Activated naive CD4-positive, alpha-beta T cell treated with anti-CD3 and anti-CD28 coated beads, Interleukin-2, amount 50 U/mL, for 24 hours (primary cell): ENCODE results near the gene LARGE1.

ENCODE experiments used
- H3K27ac Mint-ChIP-seq: one replicate; pipeline ENCODE4 v1.8.0; 2021; ENCODE audit warnings: mild to moderate bottlenecking, mixed read lengths
- H3K27me3 Mint-ChIP-seq: one replicate; pipeline ENCODE4 v1.8.0; 2021; ENCODE audit warnings: mixed read lengths
- H3K36me3 Mint-ChIP-seq: one replicate; pipeline ENCODE4 v1.8.0; 2021; ENCODE audit warnings: mixed read lengths
- H3K4me1 Mint-ChIP-seq: one replicate; pipeline ENCODE4 v1.8.0; 2021; ENCODE audit warnings: mixed read lengths
- H3K4me3 Mint-ChIP-seq: one replicate; pipeline ENCODE4 v1.8.0; 2021; ENCODE audit warnings: mild to moderate bottlenecking, mixed read lengths
- H3K9me3 Mint-ChIP-seq: one replicate; pipeline ENCODE4 v1.8.0; 2021; ENCODE audit warnings: mixed read lengths

Gene LARGE1

GRCh38 chr22:33741025-33741424 is 179.3 kb downstream of the LARGE1 start:
- Mint-ChIP-seq H3K36me3 (no peaks in the 10 kb centered on the region), H3K9me3 (peaks cover 6% of the 10 kb centered on the region), H3K4me1 (no peaks in the 10 kb centered on the region)

GRCh38 chr22:33739516-33739915 is 180.8 kb downstream of the LARGE1 start:
- H3K27me3 Mint-ChIP-seq, result no peaks in the 10 kb centered on the region
- peaks cover 6% of the 10 kb centered on the region for H3K9me3 Mint-ChIP-seq
- H3K36me3 Mint-ChIP-seq, result no peaks in the 10 kb centered on the region
- H3K27ac Mint-ChIP-seq, result no peak overlapping the region
- H3K4me3 Mint-ChIP-seq, result no peak overlapping the region
- H3K4me1 Mint-ChIP-seq, result no peaks in the 10 kb centered on the region

More at GRCh38 chr22:33741025-33741424, 179.3 kb downstream of the LARGE1 start:
- no peak overlapping the region for H3K27ac Mint-ChIP-seq
- no peak overlapping the region for H3K4me3 Mint-ChIP-seq
- no peaks in the 10 kb centered on the region for H3K27me3 Mint-ChIP-seq

GRCh38 chr22:33737662-33738061 is 182.6 kb downstream of the LARGE1 start:
- Mint-ChIP-seq H3K27me3 (no peaks in the 10 kb centered on the region), H3K27ac (no peak overlapping the region)

GRCh38 chr22:33735978-33736377 is 184.3 kb downstream of the LARGE1 start:
- Mint-ChIP-seq H3K27ac (no peak overlapping the region), H3K36me3 (no peaks in the 10 kb centered on the region), H3K9me3 (peaks cover 6% of the 10 kb centered on the region), H3K4me1 (no peaks in the 10 kb centered on the region), H3K4me3 (no peak overlapping the region), H3K27me3 (no peaks in the 10 kb centered on the region)

More at GRCh38 chr22:33737662-33738061, 182.6 kb downstream of the LARGE1 start:
- no peak overlapping the region for H3K4me3 Mint-ChIP-seq
- H3K9me3 Mint-ChIP-seq, result no peaks in the 10 kb centered on the region
- no peaks in the 10 kb centered on the region for H3K4me1 Mint-ChIP-seq
- no peaks in the 10 kb centered on the region for H3K36me3 Mint-ChIP-seq

GRCh38 chr22:33728847-33729246 is 191.4 kb downstream of the LARGE1 start:
- Mint-ChIP-seq H3K36me3 (no peaks in the 10 kb centered on the region), H3K27me3 (no peaks in the 10 kb centered on the region), H3K4me1 (no peaks in the 10 kb centered on the region), H3K27ac (no peak overlapping the region), H3K9me3 (peaks cover 6% of the 10 kb centered on the region), H3K4me3 (no peak overlapping the region)

- H3K4me1 Mint-ChIP-seq, result no peaks in the 10 kb centered on the region
- H3K27ac Mint-ChIP-seq, result no peak overlapping the region
- H3K36me3 Mint-ChIP-seq, result no peaks in the 10 kb centered on the region
These were observed 194.0 kb downstream of the LARGE1 start for GRCh38 chr22:33726294-33726734.

GRCh38 chr22:33723915-33724314 is 196.4 kb downstream of the LARGE1 start:
- Mint-ChIP-seq H3K4me3 (no peak overlapping the region), H3K27me3 (no peaks in the 10 kb centered on the region), H3K36me3 (no peaks in the 10 kb centered on the region), H3K4me1 (no peaks in the 10 kb centered on the region), H3K27ac (no peak overlapping the region), H3K9me3 (peaks cover 7% of the 10 kb centered on the region)

More at GRCh38 chr22:33726294-33726734, 194.0 kb downstream of the LARGE1 start:
- Mint-ChIP-seq H3K9me3 (peaks cover 3% of the 10 kb centered on the region), H3K27me3 (no peaks in the 10 kb centered on the region), H3K4me3 (no peak overlapping the region)

- no peaks in the 10 kb centered on the region for H3K27me3 Mint-ChIP-seq
- no peaks in the 10 kb centered on the region for H3K36me3 Mint-ChIP-seq
- no peak overlapping the region for H3K4me3 Mint-ChIP-seq
- no peaks in the 10 kb centered on the region for H3K4me1 Mint-ChIP-seq
- H3K9me3 Mint-ChIP-seq, result peaks cover 7% of the 10 kb centered on the region
- no peak overlapping the region for H3K27ac Mint-ChIP-seq
These were observed 197.5 kb downstream of the LARGE1 start for GRCh38 chr22:33722816-33723215.

- H3K4me1 Mint-ChIP-seq, result no peaks in the 10 kb centered on the region
- no peaks in the 10 kb centered on the region for H3K36me3 Mint-ChIP-seq
- H3K9me3 Mint-ChIP-seq, result peaks cover 7% of the 10 kb centered on the region
- H3K4me3 Mint-ChIP-seq, result no peak overlapping the region
- H3K27ac Mint-ChIP-seq, result no peak overlapping the region
- H3K27me3 Mint-ChIP-seq, result no peaks in the 10 kb centered on the region
These were observed 200.0 kb downstream of the LARGE1 start for GRCh38 chr22:33720166-33720878.

GRCh38 chr22:33717694-33718396 is 202.4 kb downstream of the LARGE1 start:
- no peak overlapping the region for H3K27ac Mint-ChIP-seq
- H3K4me1 Mint-ChIP-seq, result no peaks in the 10 kb centered on the region
- no peaks in the 10 kb centered on the region for H3K27me3 Mint-ChIP-seq
- peaks cover 7% of the 10 kb centered on the region for H3K9me3 Mint-ChIP-seq
- no peak overlapping the region for H3K4me3 Mint-ChIP-seq
- no peaks in the 10 kb centered on the region for H3K36me3 Mint-ChIP-seq

GRCh38 chr22:33715237-33715985 is 204.9 kb downstream of the LARGE1 start:
- Mint-ChIP-seq H3K36me3 (peaks cover 1% of the 10 kb centered on the region), H3K27ac (no peak overlapping the region), H3K27me3 (no peaks in the 10 kb centered on the region), H3K9me3 (peaks cover 5% of the 10 kb centered on the region), H3K4me3 (no peak overlapping the region), H3K4me1 (no peaks in the 10 kb centered on the region)

- Mint-ChIP-seq H3K9me3 (peaks cover 5% of the 10 kb centered on the region), H3K36me3 (peaks cover 1% of the 10 kb centered on the region)
These were observed 209.9 kb downstream of the LARGE1 start for GRCh38 chr22:33710326-33710725.

GRCh38 chr22:33707581-33707980 is 212.7 kb downstream of the LARGE1 start:
- H3K9me3 Mint-ChIP-seq, result peaks cover 15% of the 10 kb centered on the region
- no peaks in the 10 kb centered on the region for H3K27me3 Mint-ChIP-seq
- H3K36me3 Mint-ChIP-seq, result peaks cover 1% of the 10 kb centered on the region
- no peaks in the 10 kb centered on the region for H3K4me1 Mint-ChIP-seq
- no peak overlapping the region for H3K4me3 Mint-ChIP-seq
- no peak overlapping the region for H3K27ac Mint-ChIP-seq

More at GRCh38 chr22:33710326-33710725, 209.9 kb downstream of the LARGE1 start:
- no peak overlapping the region for H3K27ac Mint-ChIP-seq
- H3K4me3 Mint-ChIP-seq, result no peak overlapping the region
- H3K4me1 Mint-ChIP-seq, result no peaks in the 10 kb centered on the region
- no peaks in the 10 kb centered on the region for H3K27me3 Mint-ChIP-seq

GRCh38 chr22:33706100-33706499 is 214.2 kb downstream of the LARGE1 start:
- Mint-ChIP-seq H3K27ac (no peak overlapping the region), H3K4me3 (no peak overlapping the region), H3K9me3 (peaks cover 13% of the 10 kb centered on the region), H3K4me1 (no peaks in the 10 kb centered on the region), H3K36me3 (no peaks in the 10 kb centered on the region), H3K27me3 (no peaks in the 10 kb centered on the region)

- Mint-ChIP-seq H3K4me3 (no peak overlapping the region), H3K9me3 (peaks cover 13% of the 10 kb centered on the region), H3K4me1 (no peaks in the 10 kb centered on the region), H3K27me3 (no peaks in the 10 kb centered on the region), H3K27ac (no peak overlapping the region), H3K36me3 (no peaks in the 10 kb centered on the region)
These were observed 221.1 kb downstream of the LARGE1 start for GRCh38 chr22:33699176-33699575.

- Mint-ChIP-seq H3K27ac (no peak overlapping the region), H3K9me3 (peaks cover 9% of the 10 kb centered on the region), H3K4me1 (no peaks in the 10 kb centered on the region)
These were observed 222.6 kb downstream of the LARGE1 start for GRCh38 chr22:33697640-33698039.

More at GRCh38 chr22:33697640-33698039, 222.6 kb downstream of the LARGE1 start:
- no peaks in the 10 kb centered on the region for H3K27me3 Mint-ChIP-seq
- no peaks in the 10 kb centered on the region for H3K36me3 Mint-ChIP-seq
- no peak overlapping the region for H3K4me3 Mint-ChIP-seq
